NCI-H128 (cell line): ENCODE results near the gene ZNF672.
"Not testable (repeated sequence)": the region's sequence is repeated elsewhere in the genome, so short reads cannot be mapped to it uniquely, and the experiment has no call there.

Source experiments
- DNase-seq: peaks from one replicate; lab custom pipeline; 2025; ENCODE audit not compliant: unreplicated experiment; lab: John Stamatoyannopoulos, UW

Gene ZNF672

DNA sequence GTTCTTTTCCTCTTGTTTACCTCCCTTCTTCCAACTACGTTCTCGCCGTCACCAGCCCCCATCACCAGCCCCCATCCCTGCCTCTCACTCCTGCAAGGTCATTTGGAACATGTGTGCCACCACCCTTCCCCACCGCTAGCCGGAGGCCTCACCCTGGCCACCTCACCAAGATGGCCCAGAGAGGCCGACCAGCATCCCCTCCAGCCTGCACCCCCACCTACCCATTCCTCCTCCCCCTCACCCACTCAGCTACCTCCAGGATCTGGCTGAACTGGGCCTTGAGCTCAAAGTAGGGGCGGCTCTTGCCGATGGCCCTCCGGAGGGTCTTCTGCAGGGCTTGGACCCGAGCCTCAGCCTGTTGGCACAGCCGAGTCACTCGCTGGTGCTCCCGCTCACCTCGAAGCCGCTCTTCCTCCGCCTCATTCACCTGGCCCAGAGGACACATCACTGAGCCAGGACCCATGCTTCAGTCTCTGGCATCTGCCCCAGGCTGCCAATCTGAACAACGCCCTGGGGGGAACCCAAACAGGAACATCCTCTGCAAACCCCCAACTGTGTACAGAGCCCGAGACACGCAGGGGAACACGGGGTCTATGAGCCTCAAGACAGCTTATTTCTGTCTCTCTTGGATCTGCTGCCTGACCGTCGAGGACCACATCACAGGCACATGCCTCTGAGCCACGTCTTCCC lies 25.1 kb upstream of the ZNF672 start:
- DNase-seq = no peak

- no peak for DNase-seq
These were observed 24.5 kb upstream of the ZNF672 start for GRCh38 chr1:248813546-248813945.

- no peak for DNase-seq
These were observed 23.7 kb upstream of the ZNF672 start for GRCh38 chr1:248814351-248814750.

- no peak for DNase-seq
These were observed 22.5 kb upstream of the ZNF672 start for GRCh38 chr1:248815407-248816034.

DNA sequence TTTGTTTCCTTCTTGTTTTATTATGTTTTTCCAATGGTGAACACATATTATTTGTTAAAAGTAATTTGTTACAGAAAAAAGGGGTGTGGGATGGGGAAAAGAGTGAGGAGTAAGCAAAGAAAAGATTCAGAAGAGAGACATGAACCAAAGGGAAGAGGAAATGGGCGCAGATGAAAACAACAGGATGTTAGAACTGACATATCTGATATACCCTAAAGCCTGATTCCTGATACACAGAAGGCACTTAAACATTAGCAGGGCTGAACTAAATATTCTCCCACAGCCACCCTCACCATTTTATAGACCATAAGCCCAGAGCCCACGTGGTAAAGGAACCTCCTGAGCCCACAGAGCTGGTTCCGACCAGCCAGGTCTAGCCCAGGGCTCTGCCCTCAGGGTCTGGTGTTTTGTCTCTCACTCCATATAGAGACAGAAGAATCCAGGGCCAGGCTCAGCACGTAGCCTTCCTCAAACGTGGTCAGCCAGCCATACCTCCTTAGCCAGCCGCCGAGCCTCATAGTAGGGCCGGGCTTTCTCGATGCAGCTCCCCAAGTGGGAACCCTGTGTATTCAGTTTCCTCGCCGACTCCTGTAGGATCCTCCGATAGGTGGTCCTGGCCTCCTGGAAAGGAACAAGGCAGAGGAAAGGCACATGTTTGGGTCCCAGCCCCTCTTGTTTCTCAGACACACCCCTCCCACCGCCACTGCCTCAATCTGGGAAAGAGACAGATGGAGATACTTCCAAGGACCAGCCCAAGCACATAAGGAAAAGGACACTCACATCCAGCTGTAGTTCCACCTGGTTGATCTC lies 21.8 kb upstream of the ZNF672 start:
- DNase-seq = no peak

DNA sequence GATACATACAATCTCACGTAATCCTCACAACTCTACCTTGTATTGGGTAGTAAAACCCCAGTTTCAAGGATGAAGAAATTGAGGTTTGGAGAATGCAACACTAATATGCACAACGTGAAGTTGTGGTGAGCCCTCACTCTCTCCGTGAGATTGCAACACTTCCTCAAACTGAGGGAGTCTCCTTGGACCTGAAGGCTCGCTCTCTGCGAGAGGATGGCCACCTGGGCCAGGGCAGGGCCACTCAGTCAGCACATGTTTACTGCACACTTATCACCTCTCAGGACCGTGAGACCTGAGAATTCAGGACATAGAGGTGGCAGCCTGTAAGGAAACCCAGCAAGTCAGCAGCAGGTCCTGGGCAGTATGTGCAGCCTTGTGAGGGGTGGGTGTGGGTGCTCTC lies 21.0 kb upstream of the ZNF672 start:
- no peak for DNase-seq

- DNase-seq = no peak
These were observed 19.3 kb upstream of the ZNF672 start for GRCh38 chr1:248818505-248819374.

GRCh38 chr1:248820041-248820585 lies 17.9 kb upstream of the ZNF672 start:
- no peak for DNase-seq

DNA sequence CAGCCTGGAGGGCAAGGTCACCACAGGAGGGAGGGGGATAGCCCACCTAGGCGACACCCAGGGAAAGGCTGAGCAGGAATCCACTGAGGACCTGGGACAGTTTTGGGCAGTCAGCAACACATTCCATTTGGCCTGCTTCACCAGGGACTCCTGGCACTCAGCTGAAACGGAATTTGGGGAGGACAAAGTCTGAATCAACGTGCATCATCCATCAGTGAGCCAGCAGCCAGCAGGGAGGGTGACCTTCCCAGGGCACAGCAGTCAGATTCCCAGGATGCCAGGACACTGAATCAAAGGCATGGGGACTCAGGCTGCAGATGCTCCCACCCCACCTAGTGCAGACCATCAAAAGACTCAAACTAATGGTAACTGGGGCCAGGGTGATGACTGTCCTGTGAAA lies 16.9 kb upstream of the ZNF672 start:
- DNase-seq = no peak

DNA sequence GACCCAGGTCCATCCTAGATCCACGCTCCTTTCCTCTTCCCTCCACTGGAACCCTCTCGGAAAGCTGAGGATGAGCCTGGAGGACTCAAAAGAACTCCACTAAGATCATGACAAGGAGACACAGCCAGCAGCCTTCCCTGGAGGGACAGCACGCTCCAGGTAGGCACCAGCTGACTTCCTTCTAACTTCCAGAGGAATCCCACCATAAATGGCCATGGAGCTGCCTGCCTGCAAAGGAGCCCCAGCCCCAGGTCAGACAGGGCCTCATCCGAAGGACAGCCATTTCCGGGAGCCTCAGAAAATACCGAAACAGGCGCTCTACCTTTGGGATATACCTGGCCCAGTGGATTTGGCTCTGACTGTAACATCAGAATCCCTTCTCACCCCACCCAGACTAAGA lies 16.4 kb upstream of the ZNF672 start:
- DNase-seq = no peak

GRCh38 chr1:248822148-248823032 lies 15.6 kb upstream of the ZNF672 start:
- no peak for DNase-seq

GRCh38 chr1:248823517-248824001 lies 14.5 kb upstream of the ZNF672 start:
- no peak for DNase-seq

GRCh38 chr1:248824301-248824700 lies 13.7 kb upstream of the ZNF672 start:
- no peak for DNase-seq

GRCh38 chr1:248824701-248825100 lies 13.3 kb upstream of the ZNF672 start:
- DNase-seq = no peak

GRCh38 chr1:248825136-248825535 lies 12.9 kb upstream of the ZNF672 start:
- no peak for DNase-seq

DNA sequence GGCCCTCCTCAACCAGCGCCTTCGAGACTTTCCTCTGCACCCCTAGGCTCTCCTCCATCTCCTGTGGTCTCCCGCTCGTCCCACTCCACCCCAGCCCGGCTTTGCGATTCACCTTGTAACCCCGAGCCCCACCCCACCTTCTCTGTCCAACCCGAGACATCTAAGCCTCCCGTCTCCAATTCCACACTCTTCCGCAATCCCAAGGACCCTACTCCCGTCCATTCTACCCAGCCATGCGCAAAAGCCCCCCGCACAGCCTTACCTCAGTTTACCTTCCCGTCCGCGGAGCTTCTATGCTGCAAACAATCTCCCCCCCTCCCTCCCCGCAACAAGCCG lies 12.5 kb upstream of the ZNF672 start:
- DNase-seq = no peak

DNA sequence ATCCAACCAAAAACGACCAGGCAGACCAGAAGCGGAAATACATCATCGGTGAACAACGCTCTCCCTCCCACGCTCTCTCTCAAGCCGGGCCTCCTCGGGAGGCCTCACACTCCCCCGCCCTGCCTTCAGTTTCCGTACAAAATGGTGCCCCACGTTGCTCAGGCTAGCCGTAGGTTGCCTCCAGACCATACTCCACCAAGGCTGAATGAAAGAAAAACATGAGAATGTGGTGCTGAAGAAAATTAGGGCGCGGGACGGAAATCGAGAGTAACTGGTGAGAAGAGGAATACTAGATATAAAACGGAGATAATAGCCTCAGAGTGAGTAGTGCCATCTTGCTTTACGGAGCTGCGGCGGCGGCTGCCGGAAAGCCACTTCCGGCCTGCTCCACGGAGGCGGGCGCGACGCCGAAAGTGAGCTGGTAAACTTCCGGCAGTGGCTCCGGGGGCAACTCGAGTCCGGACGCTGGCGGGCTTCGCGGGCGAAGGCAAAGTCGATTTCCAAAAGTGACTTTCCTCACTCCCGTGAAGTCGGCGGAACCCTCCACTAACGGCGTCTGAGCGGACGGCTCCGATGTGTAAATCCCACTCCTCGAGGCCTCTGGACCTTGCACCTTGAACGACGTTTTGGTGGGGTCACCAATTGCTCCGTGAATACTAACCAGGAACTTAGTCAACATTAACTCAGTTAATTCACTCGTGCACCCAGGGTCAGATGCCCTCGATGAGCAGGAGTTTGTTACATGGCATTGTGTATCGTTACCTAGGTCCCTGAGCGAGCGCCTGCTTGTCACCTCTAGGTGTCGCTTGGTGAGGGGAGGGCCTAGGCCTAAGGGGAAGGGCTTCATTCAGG lies 11.9 kb upstream of the ZNF672 start, which contains the start of gene SH3BP5L:
TSS of gene SH3BP5L (minus strand) at position 7 of the 852 bp plus-strand sequence. CDS start 980 bp downstream, outside the sequence.
- peak; percentile 85 for DNase-seq

GRCh38 chr1:248828845-248829244 lies 9.2 kb upstream of the ZNF672 start:
- DNase-seq = no peak

DNA sequence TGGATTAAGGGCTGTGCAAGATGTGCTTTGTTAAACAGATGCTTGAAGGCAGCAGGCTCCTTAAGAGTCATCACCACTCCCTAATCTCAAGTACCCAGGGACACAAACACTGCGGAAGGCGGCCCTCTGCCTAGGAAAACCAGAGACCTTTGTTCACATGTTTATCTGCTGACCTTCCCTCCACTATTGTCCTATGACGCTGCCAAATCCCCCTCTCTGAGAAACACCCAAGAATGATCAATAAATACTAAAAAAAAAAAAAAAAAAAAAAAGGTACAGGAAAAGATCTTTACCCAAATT lies 7.4 kb upstream of the ZNF672 start:
- DNase-seq = not testable (repeated sequence)
